HepG2 (cell line): ENCODE data around the gene SEPTIN2. TPM values are rescaled to one million over a fixed set of nuclear protein-coding genes. Genes with fewer than 3 reads are reported as not detected.

Experiments
- ADNP ChIP-seq: sonication (generic); formaldehyde crosslinking; IDR thresholded peaks from 2 replicates; pipeline ENCODE4 v1.4.0; 2020; ENCODE audit warnings: missing genetic modification reagents
- ARID4A ChIP-seq: sonication (generic); formaldehyde crosslinking; IDR thresholded peaks from 2 replicates; pipeline ENCODE4 v1.5.0; 2020; ENCODE audit warnings: mild to moderate bottlenecking, missing genetic modification reagents, borderline replicate concordance
- FOXO1 ChIP-seq: sonication (generic); formaldehyde crosslinking; IDR thresholded peaks from 2 replicates; pipeline ENCODE4 v1.4.0; 2020; ENCODE audit warnings: missing genetic modification reagents
- MAFG ChIP-seq: sonication (generic); formaldehyde crosslinking; IDR thresholded peaks from 2 replicates; pipeline ENCODE4 v1.5.1; 2020; ENCODE audit warnings: mild to moderate bottlenecking, missing genetic modification reagents
- MED1 ChIP-seq: sonication (generic); formaldehyde crosslinking; IDR thresholded peaks from 2 replicates; pipeline ENCODE4 v1.4.0; 2020; ENCODE audit warnings: missing genetic modification reagents
- MLX ChIP-seq: IDR thresholded peaks from 2 replicates; pipeline ENCODE4 v1.6.1; 2016
- PPARG ChIP-seq: conservative IDR thresholded peaks from 2 replicates; pipeline ENCODE4 v1.6.1; 2016; ENCODE audit warnings: missing biosample characterization, missing genetic modification reagents
- RFXANK ChIP-seq: IDR thresholded peaks from 2 replicates; pipeline ENCODE4 v1.6.1; 2016
- ZNF280B ChIP-seq: sonication (generic); formaldehyde crosslinking; IDR thresholded peaks from 2 replicates; pipeline ENCODE4 v1.5.0; 2020; ENCODE audit warnings: missing genetic modification reagents, mild to moderate bottlenecking, borderline replicate concordance
- ZNF512B ChIP-seq: sonication (generic); formaldehyde crosslinking; IDR thresholded peaks from 2 replicates; pipeline ENCODE4 v1.5.1; 2020; ENCODE audit warnings: missing genetic modification reagents, mild to moderate bottlenecking, borderline replicate concordance
- ZNF609 ChIP-seq: sonication (generic); formaldehyde crosslinking; IDR thresholded peaks from 2 replicates; pipeline ENCODE4 v1.4.0; 2020; ENCODE audit warnings: mild to moderate bottlenecking, missing genetic modification reagents, borderline replicate concordance
- ZNF768 ChIP-seq: sonication (generic); formaldehyde crosslinking; IDR thresholded peaks from 2 replicates; pipeline ENCODE4 v1.4.0; 2020; ENCODE audit warnings: missing genetic modification reagents
- polyA plus RNA-seq, 8 experiments: library from polyadenylated mRNA; depleted of rRNA in 3 of 8; stranded (reverse) in 7 of 8; unstranded in 1 of 8; fragments of >200 nt; fragmentation: Illumina TruSeq in 4 of 8; extraction: Trizol in 4 of 8; gene quantifications; 2 replicates each; pipeline versions ENCODE4 v1.2.1 to v1.2.3, GENCODE V29; 2011 to 2016; ENCODE audit warnings: low read depth in 4 of 8, missing spikeins in 1 of 8, mixed read lengths in 1 of 8; ENCODE audit not compliant: insufficient read depth in 1 of 8
- total RNA-seq, 5 experiments: library from RNA; depleted of rRNA; stranded (reverse); fragments of >200 nt; fragmentation: Illumina TruSeq; extraction: Trizol; gene quantifications; 2 replicates each; pipeline ENCODE4 v1.2.3, GENCODE V29; 2016; ENCODE audit warnings: low read depth in 1 of 5

SEPTIN2 gene
- total and polyA plus RNA-seq, 2 of the 13 experiments (the other 11 are each of a cell fraction or from before 2014, with no cell fraction given) = 493 to 733 TPM

GRCh38 chr2:241315879-241316631, at the start of gene SEPTIN2 (continued):
- peak; percentile 69; the same call in 1 of the 2 replicates for TF ChIP-seq ARID4A (CRISPR knock-in tag)
- no peak for TF ChIP-seq ADNP
- no peak for TF ChIP-seq ZNF609 (CRISPR knock-in tag)
- peak; percentile 50; the same call in 1 of the 2 replicates for TF ChIP-seq MED1 (CRISPR knock-in tag)
- peak; percentile 63; the same call in 1 of the 2 replicates for TF ChIP-seq ZNF768 (CRISPR knock-in tag)
- TF ChIP-seq ZNF280B = peak; percentile 80
- TF ChIP-seq MAFG (CRISPR knock-in tag) = peak; percentile 12; the same call in 1 of the 2 replicates
- no peak for TF ChIP-seq RFXANK
- TF ChIP-seq FOXO1 (CRISPR knock-in tag) = peak; percentile 24
- TF ChIP-seq ZNF512B = peak; percentile 87; the same call in 1 of the 2 replicates
- TF ChIP-seq PPARG (CRISPR knock-in tag) = 0 out of 2 replicates have a peak, but pooled peaks have one; percentile 16
- TF ChIP-seq MLX (CRISPR knock-in tag) = no peak
